Calu3 (cell line): ENCODE results near the gene HEXB. TPM values are rescaled to one million over a fixed set of nuclear protein-coding genes. Genes with fewer than 3 reads are reported as not detected.

ENCODE experiments used
- BruUV-seq: library from RNA; stranded (reverse); fragments of 400-500 nt; replicated peaks from 2 replicates; lab custom pipeline; 2021; lab: Mats Ljungman, UMichigan
- CTCF ChIA-PET: fragments of 300-600 bp; sonication (Branson Sonifier 250); formaldehyde crosslinking; loops from one replicate; lab custom pipeline; 2022; ENCODE audit warnings: antibody characterized with exemption; lab: Charles Lee
- DNase-seq: peaks from one replicate; pipeline ENCODE4 v3.0.0; 2022
- H3K27ac Mint-ChIP-seq: one replicate; pipeline ENCODE4 v1.8.0; 2022; ENCODE audit warnings: mixed read lengths; ENCODE audit not compliant: unreplicated experiment
- H3K27me3 Mint-ChIP-seq: one replicate; pipeline ENCODE4 v1.8.0; 2022; ENCODE audit warnings: mixed read lengths; ENCODE audit not compliant: unreplicated experiment
- H3K36me3 Mint-ChIP-seq: one replicate; pipeline ENCODE4 v1.8.0; 2022; ENCODE audit warnings: mild to moderate bottlenecking, moderate library complexity, mixed read lengths; ENCODE audit not compliant: insufficient read depth, unreplicated experiment
- H3K4me1 Mint-ChIP-seq: one replicate; pipeline ENCODE4 v1.8.0; 2022; ENCODE audit warnings: mild to moderate bottlenecking, low read depth, mixed read lengths; ENCODE audit not compliant: unreplicated experiment
- H3K4me3 Mint-ChIP-seq: one replicate; pipeline ENCODE4 v1.8.0; 2022; ENCODE audit warnings: mild to moderate bottlenecking, low read depth, moderate library complexity, mixed read lengths; ENCODE audit not compliant: unreplicated experiment
- H3K9me3 Mint-ChIP-seq: one replicate; pipeline ENCODE4 v1.8.0; 2022; ENCODE audit warnings: low read depth, mixed read lengths; ENCODE audit not compliant: unreplicated experiment
- intact Hi-C: fragments of 100-400 bp; cut with micrococcal nuclease; formaldehyde crosslinking; loops from one replicate; pipeline ENCODE4 v1.10.0; 2022; ENCODE audit not compliant: unreplicated experiment
- total RNA-seq: library from RNA; stranded (reverse); gene quantifications from 2 replicates; pipeline ENCODE4 v1.2.3, GENCODE V29; 2022
- TF ChIP-seq, protein P1 (sequence below): fragments of 200-600 bp; IDR thresholded peaks from one replicate; pipeline ENCODE4 v1.8.0; 2022; ENCODE audit warnings: antibody characterized with exemption; ENCODE audit not compliant: unreplicated experiment

HEXB gene
- total RNA-seq, 1 experiment from 2014 or later, result 212 TPM

DNA sequence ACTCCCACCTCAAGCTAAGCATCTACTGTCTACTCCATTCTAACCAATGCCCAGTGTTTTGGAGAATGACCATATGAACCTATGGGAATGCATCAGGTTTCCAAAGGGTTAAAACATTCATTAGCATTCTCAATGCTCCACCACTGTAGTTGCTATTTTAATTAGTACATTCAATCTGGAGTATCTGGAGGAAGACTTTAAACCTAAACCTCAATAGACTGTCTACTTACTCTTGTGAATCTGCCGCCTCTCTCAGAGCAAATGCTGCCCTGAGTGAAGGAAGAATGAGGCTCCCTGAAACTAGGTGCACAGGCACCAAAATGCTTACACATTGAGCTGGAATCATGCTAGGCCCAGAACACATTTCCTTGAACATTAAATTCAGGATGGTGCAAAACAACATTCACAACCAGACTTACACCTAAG is 46.5 kb upstream of the HEXB start:
- BruUV-seq, result no TSS peak
- H3K36me3 Mint-ChIP-seq, result peaks cover 91% of the 10 kb centered on the region
- CTCF ChIA-PET, result interaction anchor here (1.3 to 3.7 kb wide), 3 partner anchors 40 to 243 kb away, joined by 3 to 30 read pairs (median 3); no protein-coding TSS in a partner anchor

DNA sequence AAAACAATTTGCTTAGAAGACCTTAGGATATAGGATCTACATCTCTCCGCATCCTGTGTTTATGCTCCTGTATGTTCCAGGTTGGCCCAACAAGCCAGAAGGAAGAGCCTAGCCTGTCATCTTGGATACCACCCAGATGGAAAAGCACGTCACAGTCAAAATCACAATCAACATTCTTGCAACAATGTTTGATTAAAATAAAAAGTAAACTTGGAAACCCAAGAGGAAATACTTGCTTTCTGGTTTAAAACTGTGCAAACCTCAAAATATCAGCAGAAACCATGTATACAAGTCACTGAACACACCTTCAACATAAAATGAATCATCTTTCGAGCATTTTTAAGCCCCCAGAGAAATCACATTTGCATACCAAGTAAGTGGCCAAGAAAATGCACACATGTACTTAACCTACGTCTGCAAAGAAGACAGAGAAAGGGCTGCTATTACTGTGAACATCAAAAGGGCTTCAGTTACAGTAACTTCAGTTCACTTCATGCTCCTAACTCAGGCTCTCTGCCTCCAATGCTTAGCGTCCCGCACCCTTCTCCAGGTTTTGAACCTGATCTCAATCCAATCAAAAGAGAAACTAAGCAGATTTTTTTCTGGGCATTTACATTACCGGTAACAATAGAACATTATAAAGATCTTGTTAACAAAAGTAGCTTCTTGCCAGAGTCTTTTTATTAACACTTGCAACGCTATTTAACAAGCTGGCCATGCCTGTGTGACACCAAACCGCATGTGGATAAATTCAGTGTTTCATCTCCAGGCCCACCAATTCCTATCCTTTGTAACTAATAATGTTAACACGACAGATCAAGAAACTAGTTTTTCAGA is 45.8 kb upstream of the HEXB start:
- H3K4me3 Mint-ChIP-seq, result peak overlapping the region; percentile 92
- DNase-seq, result no peak
- H3K4me1 Mint-ChIP-seq, result peaks cover 66% of the 10 kb centered on the region
- CTCF ChIA-PET, result interaction anchor here (0.7 to 3.7 kb wide), 3 partner anchors 41 to 495 kb away, joined by 3 to 30 read pairs (median 4); no protein-coding TSS in a partner anchor
- TF ChIP-seq, protein P1, sequence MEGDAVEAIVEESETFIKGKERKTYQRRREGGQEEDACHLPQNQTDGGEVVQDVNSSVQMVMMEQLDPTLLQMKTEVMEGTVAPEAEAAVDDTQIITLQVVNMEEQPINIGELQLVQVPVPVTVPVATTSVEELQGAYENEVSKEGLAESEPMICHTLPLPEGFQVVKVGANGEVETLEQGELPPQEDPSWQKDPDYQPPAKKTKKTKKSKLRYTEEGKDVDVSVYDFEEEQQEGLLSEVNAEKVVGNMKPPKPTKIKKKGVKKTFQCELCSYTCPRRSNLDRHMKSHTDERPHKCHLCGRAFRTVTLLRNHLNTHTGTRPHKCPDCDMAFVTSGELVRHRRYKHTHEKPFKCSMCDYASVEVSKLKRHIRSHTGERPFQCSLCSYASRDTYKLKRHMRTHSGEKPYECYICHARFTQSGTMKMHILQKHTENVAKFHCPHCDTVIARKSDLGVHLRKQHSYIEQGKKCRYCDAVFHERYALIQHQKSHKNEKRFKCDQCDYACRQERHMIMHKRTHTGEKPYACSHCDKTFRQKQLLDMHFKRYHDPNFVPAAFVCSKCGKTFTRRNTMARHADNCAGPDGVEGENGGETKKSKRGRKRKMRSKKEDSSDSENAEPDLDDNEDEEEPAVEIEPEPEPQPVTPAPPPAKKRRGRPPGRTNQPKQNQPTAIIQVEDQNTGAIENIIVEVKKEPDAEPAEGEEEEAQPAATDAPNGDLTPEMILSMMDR, result no peak
- TSS peak; percentile 32 for BruUV-seq
- no peaks in the 10 kb centered on the region for H3K27me3 Mint-ChIP-seq
- intact Hi-C loops, result loop anchor here (2.0 kb wide), 2 partner anchors 50 to 138 kb away; no protein-coding TSS in a partner anchor
- H3K27ac Mint-ChIP-seq, result peak overlapping the region; percentile 64
- H3K9me3 Mint-ChIP-seq, result no peaks in the 10 kb centered on the region
- peaks cover 86% of the 10 kb centered on the region for H3K36me3 Mint-ChIP-seq

More for the DNA sequence above, 46.5 kb upstream of the HEXB start:
- no peak for DNase-seq
- H3K9me3 Mint-ChIP-seq, result no peaks in the 10 kb centered on the region
- H3K4me1 Mint-ChIP-seq, result peaks cover 71% of the 10 kb centered on the region
- intact Hi-C loops, result loop anchor here (2.0 kb wide), 2 partner anchors 50 to 138 kb away; no protein-coding TSS in a partner anchor
- no peaks in the 10 kb centered on the region for H3K27me3 Mint-ChIP-seq
- TF ChIP-seq, protein P1, result no peak
- H3K4me3 Mint-ChIP-seq, result peak overlapping the region; percentile 92
- peak overlapping the region; percentile 64 for H3K27ac Mint-ChIP-seq

DNA sequence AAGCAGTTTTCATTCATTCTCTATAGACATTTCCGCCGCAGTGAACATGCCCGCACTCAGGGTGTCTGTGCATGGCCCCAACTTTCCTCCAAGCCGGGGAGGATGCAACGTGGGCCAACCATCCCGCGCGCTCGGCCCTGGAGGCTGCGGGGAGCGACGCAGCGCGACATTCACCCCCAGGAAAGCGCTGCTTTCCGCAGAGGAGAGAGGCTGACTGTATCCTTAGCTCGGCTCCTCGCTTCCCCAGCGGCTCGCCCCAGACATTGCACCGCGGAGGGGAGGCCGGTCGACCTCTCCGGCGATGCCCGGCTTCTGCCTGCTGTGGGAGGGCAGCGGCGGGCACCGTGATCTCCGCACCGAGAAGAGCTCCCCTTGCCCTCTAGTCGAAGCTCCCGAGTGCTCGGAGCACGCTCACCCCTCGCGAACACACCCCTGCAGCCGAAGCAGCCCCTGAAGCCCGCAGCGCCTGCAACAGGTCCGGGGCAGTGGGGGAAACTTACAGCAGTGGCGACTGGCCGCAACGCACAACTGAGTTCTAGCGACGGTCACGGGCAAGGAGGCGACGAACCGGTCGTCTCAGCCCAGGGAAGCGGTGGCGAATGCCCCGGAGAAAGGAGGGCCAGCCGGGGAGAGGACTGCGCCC is 45.1 kb upstream of the HEXB start:
- CTCF ChIA-PET, result interaction anchor here (0.6 to 3.7 kb wide), 15 partner anchors 9 to 738 kb away, joined by 3 to 30 read pairs (median 4); no protein-coding TSS in a partner anchor

More for the DNA sequence above, 45.1 kb upstream of the HEXB start:
- Mint-ChIP-seq H3K4me3 (peak overlapping the region; percentile 92), H3K36me3 (peaks cover 79% of the 10 kb centered on the region), H3K9me3 (no peaks in the 10 kb centered on the region), H3K4me1 (peaks cover 60% of the 10 kb centered on the region), H3K27me3 (no peaks in the 10 kb centered on the region), H3K27ac (peak overlapping the region; percentile 64)
- TF ChIP-seq, protein P1, result no peak
- peak; percentile 59 for DNase-seq
- intact Hi-C loops, result loop anchor here (2.0 to 10.0 kb wide), 11 partner anchors 51 to 1045 kb away; no protein-coding TSS in a partner anchor
- no TSS peak for BruUV-seq
